Smooth muscle cell (in vitro differentiated cells): ENCODE data around the gene SMAD2. TPM values are rescaled to one million over a fixed set of nuclear protein-coding genes. Genes with fewer than 3 reads are reported as not detected.

Experiments
- DNase-seq: peaks from one replicate; lab custom pipeline; 2025; ENCODE audit not compliant: unreplicated experiment; lab: John Stamatoyannopoulos, UW
- H2AFZ ChIP-seq: fragments of 200-600 bp; sonication (generic); 2 replicates; pipeline ENCODE4 v1.6.0; 2016; ENCODE audit warnings: antibody characterized with exemption, low read depth, mild to moderate bottlenecking
- H3F3A ChIP-seq: fragments of 200-600 bp; sonication (generic); 2 replicates; pipeline ENCODE4 v1.6.0; 2017; ENCODE audit warnings: antibody characterized with exemption, low read depth
- H3K27ac ChIP-seq: fragments of 200-600 bp; sonication (generic); 2 replicates; pipeline ENCODE4 v1.5.1; 2016; ENCODE audit warnings: low read depth, mild to moderate bottlenecking
- H3K27me3 ChIP-seq: fragments of 200-600 bp; sonication (generic); 2 replicates; pipeline ENCODE4 v1.6.1; 2016; ENCODE audit warnings: low read depth, mild to moderate bottlenecking
- H3K36me3 ChIP-seq: fragments of 200-600 bp; sonication (generic); 2 replicates; pipeline ENCODE4 v1.5.1; 2016; ENCODE audit warnings: low read depth
- H3K4me1 ChIP-seq: fragments of 200-600 bp; sonication (generic); 2 replicates; pipeline ENCODE4 v1.5.1; 2016; ENCODE audit warnings: low read depth
- H3K4me2 ChIP-seq: fragments of 200-600 bp; sonication (generic); 2 replicates; pipeline ENCODE4 v1.6.0; 2016; ENCODE audit warnings: mild to moderate bottlenecking
- H3K4me3 ChIP-seq: fragments of 200-600 bp; sonication (generic); 2 replicates; pipeline ENCODE4 v1.5.1; 2016; ENCODE audit warnings: mild to moderate bottlenecking
- H3K79me2 ChIP-seq: fragments of 200-600 bp; sonication (generic); 2 replicates; pipeline ENCODE4 v1.6.0; 2016; ENCODE audit warnings: low read depth, mild to moderate bottlenecking
- H3K9ac ChIP-seq: fragments of 200-600 bp; sonication (generic); 2 replicates; pipeline ENCODE4 v1.6.0; 2016; ENCODE audit warnings: low read depth
- H3K9me3 ChIP-seq: fragments of 200-600 bp; sonication (generic); replicated peaks from 2 replicates; pipeline ENCODE4 v1.5.1; 2016; ENCODE audit warnings: low read depth
- H4K20me1 ChIP-seq: fragments of 200-600 bp; sonication (generic); 2 replicates; pipeline ENCODE4 v1.6.0; 2016; ENCODE audit warnings: low read depth
- CTCF ChIP-seq: fragments of 200-600 bp; sonication (generic); IDR thresholded peaks from 2 replicates; pipeline ENCODE4 v1.5.1; 2017; ENCODE audit warnings: borderline replicate concordance, mild to moderate bottlenecking, antibody characterized with exemption; ENCODE audit not compliant: insufficient read depth, poor library complexity, severe bottlenecking
- WGBS: methylation state at CpG from one replicate; pipeline ENCODE4 v1.1.7; 2016; ENCODE audit warnings: low lambda C conversion rate; 5-methylcytosine and 5-hydroxymethylcytosine counted together
- polyA plus RNA-seq: library from polyadenylated mRNA; unstranded; fragments of >200 nt; fragmentation: Nextera tagmentation; extraction: Ambion mirVana; gene quantifications from 2 replicates; pipeline ENCODE4 v1.2.1, GENCODE V29; 2016
- total RNA-seq: library from RNA; depleted of rRNA; stranded (reverse); fragments of >200 nt; gene quantifications from 2 replicates; pipeline ENCODE4 v1.2.3, GENCODE V29; 2014

SMAD2 gene
- total RNA-seq (120 and 125 TPM in 2 replicates), polyA plus RNA-seq (59.7 and 63.8 TPM in 2 replicates)

- DNase-seq, result peak; percentile 68
- Histone ChIP-seq H3K36me3 (no peaks in the 10 kb centered on the region), H3K4me1 (peaks cover 61% of the 10 kb centered on the region), H3K9ac (peak within 1 kb of the TSS; percentile 96), H3K79me2 (peaks cover 48% of the 10 kb centered on the region), H3F3A (no peaks in the 10 kb centered on the region), H3K27ac (peak within 1 kb of the TSS; percentile 91), H3K27me3 (no peaks in the 10 kb centered on the region), H3K4me3 (peak within 1 kb of the TSS; percentile 100), H3K4me2 (peak within 1 kb of the TSS; percentile 99), H4K20me1 (peaks cover 45% of the 10 kb centered on the region), H3K9me3 (no peaks in the 10 kb centered on the region), H2AFZ (peak within 1 kb of the TSS; percentile 94)
- TF ChIP-seq CTCF, result no peak
- WGBS, result under 1% methylated on average over 38 of the region's 93 CpGs
Observed at GRCh38 chr18:47930199-47930930, at the start of gene SMAD2. SMAD2 (minus strand) TSS chr18:47930659; CDS start chr18:47896756, 33,903 bp downstream.

GRCh38 chr18:47979611-47980200 lies 49.2 kb upstream of the SMAD2 start:
- Histone ChIP-seq H3K36me3 (no peaks in the 10 kb centered on the region), H3K4me2 (no peak overlapping the region), H3K27ac (no peak overlapping the region), H3K9ac (no peak overlapping the region), H3F3A (no peaks in the 10 kb centered on the region), H4K20me1 (no peaks in the 10 kb centered on the region), H3K4me1 (peaks cover 53% of the 10 kb centered on the region), H2AFZ (no peak overlapping the region), H3K4me3 (no peak overlapping the region), H3K27me3 (no peaks in the 10 kb centered on the region), H3K9me3 (no peaks in the 10 kb centered on the region), H3K79me2 (no peaks in the 10 kb centered on the region)
- DNase-seq, result no peak
- TF ChIP-seq CTCF, result no peak
- WGBS, result 34% methylated on average over 5 of the region's 5 CpGs

- Histone ChIP-seq H3K79me2 (no peaks in the 10 kb centered on the region), H3F3A (no peaks in the 10 kb centered on the region), H3K36me3 (no peaks in the 10 kb centered on the region), H3K27ac (no peak overlapping the region), H3K9me3 (no peaks in the 10 kb centered on the region), H3K4me3 (no peak overlapping the region), H3K9ac (no peak overlapping the region), H2AFZ (no peak overlapping the region), H3K4me2 (no peak overlapping the region), H3K4me1 (peaks cover 53% of the 10 kb centered on the region), H4K20me1 (no peaks in the 10 kb centered on the region), H3K27me3 (no peaks in the 10 kb centered on the region)
- no peak for TF ChIP-seq CTCF
- 72% methylated on average over 1 of the region's 1 CpG for WGBS
- DNase-seq, result no peak
Observed at GRCh38 chr18:47978603-47979002, 48.1 kb upstream of the SMAD2 start.
